HG02884 (cell line): ENCODE results near the gene TTC34.

Experiments used
- ATAC-seq: cut with Tn5 transposase; IDR thresholded peaks from one replicate; pipeline ENCODE4 v1.9.1; 2021; ENCODE audit warnings: mild to moderate bottlenecking, moderate library complexity; ENCODE audit not compliant: unreplicated experiment

Gene TTC34

DNA sequence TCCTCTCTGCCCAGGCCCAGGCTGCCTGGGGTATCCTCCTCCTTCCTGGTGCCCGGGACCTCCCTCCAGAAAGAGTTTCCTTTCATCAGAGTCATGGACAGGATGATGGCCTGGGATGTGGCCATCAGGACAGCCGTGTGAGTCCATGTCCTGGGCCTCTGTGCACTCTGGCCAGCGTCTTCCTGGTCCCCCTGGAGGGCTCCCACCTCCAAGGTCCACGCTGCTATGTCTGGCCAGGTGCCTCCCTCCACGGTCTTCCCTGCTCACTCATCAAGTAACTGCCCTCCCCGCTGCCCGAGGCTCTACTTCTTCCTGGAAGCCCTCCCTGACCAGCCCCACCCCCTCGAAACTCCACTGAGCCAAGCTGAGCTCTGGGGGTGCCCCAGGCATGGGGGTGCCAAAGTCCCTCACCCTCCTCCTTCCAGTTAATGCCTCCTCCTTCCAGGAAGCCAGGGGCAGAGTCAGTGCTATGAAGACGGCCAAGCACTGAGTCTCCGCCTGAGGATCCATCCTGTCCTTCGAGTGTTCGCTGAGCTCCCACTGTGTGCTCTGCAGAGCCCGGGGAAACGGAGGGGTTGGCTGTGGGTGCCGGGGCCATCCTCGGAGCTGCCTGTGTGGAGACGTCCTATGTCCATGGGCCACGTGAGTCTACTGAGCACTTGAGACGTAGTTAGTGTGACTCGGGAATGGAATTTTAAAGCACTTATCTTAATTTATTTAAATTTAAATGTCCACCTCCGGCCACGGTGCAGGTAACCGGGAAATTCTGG is 28.5 kb upstream of the TTC34 start:
- ATAC-seq, result no peak

DNA sequence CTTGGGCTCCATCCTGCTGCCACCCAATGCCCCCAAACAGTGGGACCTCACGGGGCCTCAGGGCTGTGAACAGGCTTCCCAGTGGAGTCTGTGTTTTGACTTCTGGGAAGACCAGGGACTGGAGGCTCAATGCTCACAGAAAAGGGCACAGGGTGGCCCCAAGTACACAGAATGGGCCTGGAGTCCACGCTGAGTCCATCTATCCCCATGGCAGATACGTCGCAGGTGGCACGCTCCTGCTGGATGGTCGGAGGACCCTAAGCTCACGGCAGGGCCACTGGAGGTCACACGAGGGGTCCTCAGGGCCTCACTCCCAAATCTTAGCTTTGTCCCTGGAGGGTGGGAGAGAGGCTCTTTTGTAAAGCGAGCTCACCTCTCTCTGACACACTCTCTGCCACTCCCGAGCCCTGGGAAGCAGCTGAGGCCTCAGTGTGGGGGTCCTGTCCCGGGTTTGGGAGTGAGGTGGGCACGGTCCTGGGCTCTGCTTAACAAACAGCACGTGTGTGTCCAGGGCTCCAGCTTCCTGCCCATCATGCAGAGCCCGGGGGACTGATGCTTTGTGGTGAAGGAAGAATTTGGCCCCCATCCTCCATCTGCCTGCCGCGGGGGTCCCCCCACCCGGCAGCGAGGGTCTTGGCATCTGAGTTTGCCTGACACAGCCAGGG is 27.2 kb upstream of the TTC34 start:
- no peak for ATAC-seq

DNA sequence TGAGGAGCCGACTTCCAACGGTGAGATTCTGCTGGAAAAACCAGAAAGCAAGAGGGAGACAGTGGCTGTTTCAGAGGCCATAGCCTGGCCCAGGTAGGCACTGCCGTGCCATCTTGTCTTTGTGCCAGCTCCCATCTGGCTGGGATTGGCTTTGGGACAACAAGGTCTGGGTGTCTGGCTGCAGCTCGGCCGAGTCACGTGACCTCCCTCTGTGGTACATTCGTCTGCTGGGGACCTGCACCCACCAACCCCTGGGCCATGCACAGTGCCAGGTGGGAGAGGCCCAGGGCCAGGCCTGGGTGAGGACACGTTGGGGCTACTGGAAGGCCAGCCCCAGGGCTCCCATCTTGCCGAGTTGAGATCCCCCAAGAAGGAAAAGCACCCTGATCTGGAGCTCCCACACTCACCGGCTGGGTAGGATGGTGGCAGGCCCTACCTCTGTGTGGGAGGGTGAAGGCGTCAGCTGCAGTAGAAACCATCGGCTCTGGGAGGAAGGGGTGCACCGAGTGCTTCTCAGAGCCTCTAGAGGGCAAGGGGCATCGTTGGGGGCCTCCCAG is 25.3 kb upstream of the TTC34 start:
- no peak for ATAC-seq

DNA sequence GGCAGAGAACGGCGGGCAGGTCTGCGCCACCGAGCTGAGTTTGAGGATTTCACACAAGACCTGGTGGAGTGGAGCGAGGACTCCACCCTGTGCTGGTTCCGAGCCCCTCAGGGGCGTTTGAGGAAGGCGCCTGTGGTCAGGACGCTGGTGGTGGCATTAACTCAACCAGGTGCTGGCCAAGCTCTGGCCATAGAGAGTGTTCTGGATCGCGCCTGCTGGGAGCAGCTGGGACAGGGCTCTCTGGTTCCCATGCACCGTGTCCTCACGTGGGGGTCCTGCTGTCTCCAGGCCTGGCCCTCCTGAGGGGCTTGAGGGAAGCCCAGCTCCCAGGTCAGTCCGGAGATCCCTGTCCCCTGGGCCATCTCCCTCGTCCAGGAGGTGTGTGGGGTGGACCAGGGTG is 24.8 kb upstream of the TTC34 start:
- no peak for ATAC-seq

DNA sequence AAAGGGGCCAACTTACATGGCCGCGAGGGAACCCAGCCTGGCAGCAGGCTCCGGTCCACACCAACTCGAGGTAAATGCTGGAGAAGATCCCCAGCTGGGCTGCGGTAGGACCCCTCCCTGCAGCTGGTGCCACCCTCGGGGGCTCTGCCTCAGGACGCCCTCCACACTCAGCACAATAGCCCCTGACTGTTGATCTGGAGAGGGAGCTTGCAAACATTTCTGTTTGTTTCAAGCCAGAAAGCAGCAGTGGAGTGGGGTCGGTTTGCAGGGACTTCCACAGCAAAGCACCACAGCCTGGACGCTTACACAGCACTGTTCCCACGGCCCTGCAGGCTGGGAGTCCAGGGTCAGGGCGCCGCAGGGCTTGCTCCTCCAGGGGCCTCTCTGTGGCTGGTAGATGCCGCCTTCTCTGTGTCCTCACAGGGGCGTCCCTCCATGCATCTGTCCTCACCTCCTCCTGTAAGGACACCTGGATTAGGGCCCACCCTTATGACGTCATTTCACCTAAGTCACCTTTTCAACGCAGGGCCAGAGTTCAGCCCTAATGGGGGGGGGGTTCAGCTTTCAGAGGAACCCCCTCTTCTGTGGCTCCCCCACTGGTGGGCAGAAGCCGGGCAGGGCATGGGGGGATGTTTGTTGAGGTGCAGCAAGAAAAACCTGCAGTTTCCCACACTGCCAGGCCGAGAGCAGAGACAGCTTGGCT is 24.1 kb upstream of the TTC34 start:
- ATAC-seq, result no peak

DNA sequence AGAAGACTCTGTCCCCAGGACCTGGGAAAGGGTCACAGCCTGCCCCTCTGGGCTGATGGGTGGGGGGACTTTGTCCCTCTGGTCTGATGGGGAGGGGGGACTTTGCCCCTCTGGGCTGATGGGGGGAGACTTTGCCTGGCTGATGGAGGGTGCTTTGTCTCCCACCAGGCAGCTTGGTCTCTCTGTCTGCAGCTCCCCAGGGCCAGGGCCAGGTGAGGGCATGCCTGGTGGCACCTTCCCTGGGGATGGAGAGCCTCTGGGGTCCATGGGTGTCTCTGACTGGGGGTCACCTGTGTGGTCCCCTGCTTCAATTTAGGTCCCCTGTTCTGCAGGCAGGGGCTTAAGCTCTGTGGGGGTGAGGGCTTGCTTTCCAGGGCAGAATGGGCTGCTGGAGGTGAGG is 23.5 kb upstream of the TTC34 start:
- no peak for ATAC-seq

DNA sequence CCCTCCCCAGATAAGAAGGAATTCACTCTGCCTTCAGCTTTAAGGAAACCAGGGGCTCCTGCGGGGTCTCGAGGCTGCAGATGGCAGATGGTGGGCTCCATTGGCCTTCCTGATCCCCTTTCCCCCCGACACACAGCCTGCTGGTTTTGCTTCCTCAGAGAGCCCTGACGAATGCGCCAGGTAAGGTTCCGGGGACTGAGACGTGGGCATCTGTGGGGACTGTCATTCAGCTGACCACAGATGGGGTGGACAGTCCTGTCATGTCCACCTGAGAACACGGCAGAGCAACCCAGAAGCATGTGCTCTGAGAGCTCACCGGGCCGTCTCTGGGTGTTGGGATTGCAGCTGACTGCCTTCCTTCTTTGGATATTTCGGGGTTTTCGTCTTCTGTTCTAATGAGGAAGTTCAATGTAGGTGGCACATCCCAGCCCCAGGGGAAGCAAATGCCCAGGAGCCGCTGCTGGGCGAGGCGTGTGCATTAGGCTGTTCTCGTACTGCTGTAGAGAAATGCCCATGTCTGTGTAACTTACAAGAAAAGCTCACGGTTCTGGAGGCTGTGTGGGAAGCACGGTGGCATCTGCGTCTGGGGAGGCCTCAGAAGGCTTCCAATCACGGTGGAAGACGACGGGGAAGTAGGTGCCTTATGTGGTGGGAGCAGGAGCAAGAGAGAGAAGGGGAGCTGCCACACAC is 22.6 kb upstream of the TTC34 start:
- ATAC-seq, result no peak

DNA sequence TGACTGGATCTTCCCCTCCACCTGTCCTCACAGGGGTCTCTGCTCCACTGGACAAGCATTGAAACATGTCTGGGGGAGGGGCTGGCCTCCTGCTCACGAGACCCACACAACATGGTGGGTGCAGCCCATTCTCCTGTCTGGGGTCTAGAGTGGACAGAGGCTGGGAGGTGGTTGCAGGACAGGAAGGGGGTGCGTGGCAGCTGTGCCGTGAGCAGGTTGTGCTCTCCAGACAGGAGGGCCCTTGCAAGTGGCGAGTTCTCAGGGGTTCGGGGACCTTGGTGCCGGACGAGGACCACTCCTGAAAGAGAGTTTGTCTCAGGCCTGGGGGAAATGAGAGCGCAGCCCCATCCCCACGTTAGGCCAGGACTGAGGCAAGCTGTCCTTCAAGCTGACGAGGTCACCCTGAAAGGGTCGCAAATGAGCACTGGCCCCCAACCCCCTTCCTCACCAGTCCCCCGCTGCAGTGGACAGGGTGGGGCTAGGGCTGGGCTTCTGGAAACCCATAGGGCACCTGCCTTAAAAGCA is 21.2 kb upstream of the TTC34 start:
- ATAC-seq, result no peak

DNA sequence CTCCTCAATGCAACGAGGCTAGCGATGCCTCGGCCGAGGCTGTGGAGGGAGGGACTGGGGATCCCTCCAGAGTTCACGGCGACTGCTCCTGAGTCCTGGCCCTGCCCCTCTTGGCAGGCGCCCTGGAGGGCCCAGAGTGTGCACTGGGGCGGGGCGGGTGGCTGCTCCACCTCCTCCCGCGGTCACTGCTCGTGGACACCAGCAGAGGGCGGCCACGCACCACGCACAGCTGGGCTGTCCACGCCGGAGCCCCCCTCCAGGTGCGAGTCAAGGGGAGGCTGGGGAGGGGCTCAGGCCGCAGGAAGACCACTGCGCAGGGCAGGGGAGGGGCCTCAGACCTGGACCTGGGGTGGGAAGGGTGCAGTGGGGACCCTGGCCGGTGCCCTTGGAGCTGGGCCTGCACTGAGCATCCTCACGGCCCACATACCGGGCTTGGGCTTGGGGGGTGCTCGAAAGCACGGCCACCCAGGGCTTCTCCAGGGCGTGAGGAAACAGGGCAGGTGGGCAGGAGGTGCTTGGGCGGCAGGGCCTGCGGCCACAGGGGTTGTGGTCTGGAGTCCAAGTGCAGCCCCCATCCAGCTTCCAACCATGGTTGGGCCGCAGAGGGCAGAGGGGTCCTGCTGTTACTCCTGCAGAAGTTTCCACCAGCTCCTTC is 20.6 kb upstream of the TTC34 start:
- ATAC-seq, result no peak

DNA sequence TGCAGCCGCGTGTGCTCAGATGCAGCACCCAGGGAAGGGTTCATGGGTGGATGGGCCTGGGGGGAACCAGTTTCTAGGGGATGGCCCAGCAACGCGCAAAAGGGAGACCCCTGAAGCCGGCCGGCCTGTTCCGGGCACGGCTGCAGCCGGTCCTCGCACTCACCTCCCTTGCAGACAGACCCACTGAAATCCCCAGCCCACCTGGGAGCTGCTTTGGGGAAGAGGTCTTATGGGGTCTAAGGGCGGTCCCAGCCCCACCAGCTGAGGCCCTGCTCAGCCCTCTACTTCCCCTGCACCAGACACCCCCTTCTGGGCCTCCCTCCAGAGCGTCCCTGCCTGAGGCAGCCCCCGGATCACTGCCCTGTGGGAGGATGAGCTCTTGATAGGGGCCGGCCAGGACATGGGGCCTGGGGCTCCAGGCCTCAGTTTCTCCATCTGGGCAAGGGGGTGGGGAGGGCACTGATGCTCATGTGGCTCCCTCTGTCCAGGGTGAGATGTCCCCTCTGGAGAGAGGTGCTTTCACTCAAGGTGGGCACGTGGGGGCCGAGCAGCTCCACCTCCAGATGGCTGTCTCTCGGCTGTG is 20.0 kb upstream of the TTC34 start:
- no peak for ATAC-seq

DNA sequence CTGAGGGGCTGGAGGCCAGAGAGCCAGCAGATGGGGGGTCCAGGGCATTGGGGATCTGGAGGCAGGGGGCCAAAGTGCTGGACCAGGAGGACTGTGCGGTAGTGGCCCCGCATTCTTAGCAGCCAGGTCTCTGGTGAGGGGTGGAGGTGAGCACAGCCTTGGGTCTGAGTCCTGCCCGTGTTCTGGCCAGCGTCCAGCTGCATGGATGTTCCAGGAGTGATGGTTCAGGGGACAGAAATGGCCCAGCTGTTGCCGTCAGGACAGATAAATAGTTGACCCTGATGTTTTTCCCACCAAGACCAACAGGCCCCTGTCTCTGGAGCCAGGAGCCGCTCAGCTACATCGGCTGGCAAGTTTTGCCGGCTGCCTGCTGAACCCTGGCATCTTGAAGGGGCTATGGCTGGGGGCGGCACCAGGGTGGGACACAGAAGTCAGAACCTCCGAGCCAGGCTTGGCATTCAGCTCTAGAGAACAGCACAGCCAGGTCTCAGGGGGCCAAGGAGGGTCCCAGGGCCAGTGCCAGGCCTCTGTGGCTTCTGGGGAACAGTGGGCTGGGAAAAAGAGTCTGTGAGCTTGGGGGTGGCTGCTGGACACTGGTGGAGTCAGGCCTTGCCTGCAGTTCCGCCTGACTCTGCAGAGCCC is 19.4 kb upstream of the TTC34 start:
- ATAC-seq, result no peak

DNA sequence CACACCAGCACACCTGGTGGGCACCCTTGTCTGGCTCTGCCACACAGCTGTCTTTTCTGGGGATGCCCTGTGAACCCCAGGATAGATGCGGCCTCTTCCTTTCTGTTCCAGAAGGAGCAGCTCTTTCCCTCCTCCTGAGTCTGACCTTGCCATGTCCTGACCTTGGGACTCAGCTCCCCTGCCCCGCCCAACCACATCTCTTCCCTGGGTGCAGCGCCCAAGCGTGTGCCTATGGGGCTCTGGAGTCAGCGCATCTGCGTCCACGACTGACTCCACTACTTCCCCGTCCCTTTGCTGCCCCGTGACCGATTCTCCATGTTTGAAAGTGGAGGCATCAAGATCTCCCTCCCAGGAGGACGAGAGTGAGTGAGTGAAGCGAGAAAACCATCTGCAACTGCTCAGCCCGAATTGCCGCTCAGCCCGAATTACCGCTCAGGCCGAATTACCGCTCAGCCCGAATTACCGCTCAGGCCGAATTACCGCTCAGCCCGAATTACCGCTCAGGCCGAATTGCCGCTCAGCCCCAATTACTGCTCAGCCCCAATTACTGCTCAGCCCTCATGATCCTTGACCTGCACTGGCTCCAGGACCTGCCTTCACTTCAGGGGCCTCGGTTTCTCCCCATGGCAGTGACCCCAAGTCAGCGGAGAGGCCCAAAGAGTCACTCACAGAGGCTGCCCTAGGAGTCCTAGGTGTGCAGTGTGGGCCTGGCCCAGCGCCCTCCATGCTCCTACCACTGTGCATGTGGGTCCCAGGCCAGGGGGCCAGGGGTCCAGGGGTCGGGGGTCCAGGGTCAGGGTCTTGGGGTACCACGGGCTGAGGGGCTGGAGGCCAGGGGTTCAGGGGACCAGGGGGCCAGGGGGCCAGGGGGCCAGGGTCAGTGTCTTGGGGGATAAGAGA is 18.6 kb upstream of the TTC34 start:
- ATAC-seq, result no peak

DNA sequence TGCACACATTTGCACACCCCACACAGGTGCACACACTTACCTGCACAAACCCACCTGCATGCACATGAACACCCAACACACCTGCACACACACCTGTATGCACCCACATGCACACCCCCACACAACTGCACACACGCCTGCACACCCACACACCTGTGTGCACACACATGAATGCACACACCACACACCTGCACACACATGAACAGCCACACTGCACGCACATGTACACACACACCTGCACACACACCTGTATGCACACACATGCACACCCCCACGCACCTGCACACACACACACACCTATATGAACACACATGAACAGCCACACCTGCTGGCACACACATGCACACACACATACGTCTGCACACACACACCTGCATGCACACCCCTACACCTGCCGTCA is 17.9 kb upstream of the TTC34 start:
- ATAC-seq, result no peak

DNA sequence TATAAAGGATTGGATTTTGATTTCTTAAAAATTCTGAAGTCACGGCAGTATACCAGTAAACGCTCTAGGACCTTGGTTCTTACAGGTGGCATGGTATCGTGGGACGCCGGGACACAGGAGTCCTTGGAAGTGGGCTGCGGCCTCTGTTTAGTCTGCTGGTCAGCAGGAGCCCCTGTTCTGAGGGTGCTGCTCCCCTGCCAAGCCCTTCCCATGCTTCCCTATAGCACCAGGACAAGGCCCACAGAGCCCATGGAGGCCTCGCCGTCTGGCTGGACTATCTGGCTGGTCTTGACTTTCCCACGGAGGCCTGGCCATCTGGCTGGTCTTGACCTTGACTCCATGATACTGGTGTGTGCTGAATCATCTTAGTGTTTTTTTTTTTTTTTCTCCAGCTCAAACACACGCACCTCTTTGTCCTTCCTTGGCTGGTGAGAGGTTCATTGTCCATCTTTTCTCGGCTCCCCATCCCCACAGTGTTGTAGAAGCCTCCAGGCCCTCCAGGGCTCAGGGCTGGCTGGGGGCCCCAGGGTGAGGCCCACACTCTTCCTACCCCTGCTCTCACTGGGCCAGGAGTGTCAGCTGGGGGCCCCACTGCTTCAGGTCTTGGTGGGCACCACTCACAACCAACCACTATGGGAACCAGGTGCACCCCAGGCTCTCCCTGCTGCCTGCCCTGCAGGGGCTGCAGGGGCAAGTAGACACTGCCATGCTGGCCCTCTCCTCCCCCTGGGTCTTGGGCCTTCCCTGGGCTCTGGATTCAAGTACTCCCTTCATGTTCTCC is 16.5 kb upstream of the TTC34 start:
- no peak for ATAC-seq

DNA sequence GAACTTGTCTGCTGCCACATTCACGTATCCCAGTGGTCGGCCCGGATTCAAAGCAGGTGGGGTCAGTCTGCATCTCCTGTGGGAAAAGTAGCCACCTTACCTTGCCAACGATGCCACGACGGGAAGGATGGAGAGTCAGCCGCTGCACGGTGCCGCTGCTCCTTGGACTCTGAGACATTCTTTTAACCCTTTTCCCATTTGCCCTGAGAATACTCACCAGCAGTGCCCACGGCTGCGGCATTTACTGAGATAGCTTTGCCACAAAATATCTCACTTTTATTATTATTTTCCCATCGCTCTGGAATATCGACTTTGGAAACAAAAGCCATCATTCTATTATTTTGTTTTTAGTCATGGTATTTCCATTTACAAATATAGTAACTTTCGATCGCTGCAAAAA is 15.3 kb upstream of the TTC34 start:
- ATAC-seq, result no peak

DNA sequence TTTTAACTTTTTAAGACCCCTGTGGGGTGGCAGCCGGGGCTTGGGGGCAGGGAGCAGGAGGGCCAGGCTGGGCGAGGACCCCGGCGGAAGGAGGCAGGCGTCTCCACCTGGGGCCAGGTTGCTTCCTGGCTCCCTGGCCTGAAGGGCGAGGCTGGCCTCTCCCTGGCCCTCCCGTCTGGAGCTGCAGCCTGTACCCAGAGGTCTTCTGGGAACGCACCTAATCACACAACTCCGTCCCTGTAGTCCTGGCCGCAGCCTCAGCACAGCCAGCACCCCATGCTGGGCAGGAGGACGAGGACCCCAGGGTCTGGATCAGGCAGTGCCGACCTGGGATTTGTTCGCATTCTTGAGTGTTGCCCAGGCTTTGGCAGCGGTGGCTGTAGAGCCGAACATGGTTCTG is 14.1 kb upstream of the TTC34 start:
- ATAC-seq, result no peak

DNA sequence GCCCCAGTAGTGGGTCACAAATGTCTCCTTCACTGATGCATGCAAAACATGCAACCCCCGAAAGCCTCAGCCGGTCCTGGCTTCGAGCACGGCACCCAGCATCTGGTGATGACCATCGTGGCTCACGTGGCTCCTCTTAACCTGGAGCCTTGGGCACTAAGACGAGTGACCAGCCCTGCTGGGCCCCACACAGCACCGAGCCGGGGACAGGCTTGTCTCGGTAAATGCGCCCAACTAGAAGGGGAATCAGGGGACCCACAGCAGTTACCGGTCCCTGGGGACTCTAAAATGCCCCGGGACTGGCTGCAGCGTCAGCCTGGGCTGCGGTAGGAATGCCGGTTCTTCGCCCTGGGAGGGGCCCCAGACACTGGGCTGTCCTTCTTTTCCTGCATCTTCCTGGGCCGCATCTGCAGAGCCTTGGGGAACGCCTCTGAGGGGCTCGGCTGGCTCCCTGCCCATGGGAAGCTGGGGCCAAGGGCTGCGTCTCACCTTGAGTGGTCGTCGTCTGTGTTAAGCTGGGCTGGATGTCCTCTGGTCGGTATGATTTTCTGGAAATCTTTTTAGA is 13.1 kb upstream of the TTC34 start:
- ATAC-seq, result no peak
